Left lobe of liver (tissue), 2 donors: Measurements from ENCODE around the gene ZNF37A. TPM values are rescaled to one million over a fixed set of nuclear protein-coding genes. Genes with fewer than 3 reads are reported as not detected.
"Not testable (repeated sequence)": the region's sequence is repeated elsewhere in the genome, so short reads cannot be mapped to it uniquely, and the experiment has no call there.

Source experiments
- ATAC-seq: fragments of 200-7000 bp; cut with Tn5 transposase; one replicate; pipeline ENCODE4 v1.9.1; 2020; ENCODE audit warnings: mild to moderate bottlenecking, moderate library complexity
- DNase-seq: peaks from one replicate; pipeline ENCODE4 v3.0.0-alpha.2; 2020; ENCODE audit warnings: low spot score
- total RNA-seq: library from RNA; stranded (reverse); gene quantifications from one replicate; pipeline ENCODE4 v1.2.1, GENCODE V29; 2021
- donor health status: DM: no; HTN: no; CAD: no; lungs with moderate emphysema.
- donor health status: DM: no; HTN: yes; CAD: no.

ZNF37A gene
- total RNA-seq: 7.3 TPM

DNA sequence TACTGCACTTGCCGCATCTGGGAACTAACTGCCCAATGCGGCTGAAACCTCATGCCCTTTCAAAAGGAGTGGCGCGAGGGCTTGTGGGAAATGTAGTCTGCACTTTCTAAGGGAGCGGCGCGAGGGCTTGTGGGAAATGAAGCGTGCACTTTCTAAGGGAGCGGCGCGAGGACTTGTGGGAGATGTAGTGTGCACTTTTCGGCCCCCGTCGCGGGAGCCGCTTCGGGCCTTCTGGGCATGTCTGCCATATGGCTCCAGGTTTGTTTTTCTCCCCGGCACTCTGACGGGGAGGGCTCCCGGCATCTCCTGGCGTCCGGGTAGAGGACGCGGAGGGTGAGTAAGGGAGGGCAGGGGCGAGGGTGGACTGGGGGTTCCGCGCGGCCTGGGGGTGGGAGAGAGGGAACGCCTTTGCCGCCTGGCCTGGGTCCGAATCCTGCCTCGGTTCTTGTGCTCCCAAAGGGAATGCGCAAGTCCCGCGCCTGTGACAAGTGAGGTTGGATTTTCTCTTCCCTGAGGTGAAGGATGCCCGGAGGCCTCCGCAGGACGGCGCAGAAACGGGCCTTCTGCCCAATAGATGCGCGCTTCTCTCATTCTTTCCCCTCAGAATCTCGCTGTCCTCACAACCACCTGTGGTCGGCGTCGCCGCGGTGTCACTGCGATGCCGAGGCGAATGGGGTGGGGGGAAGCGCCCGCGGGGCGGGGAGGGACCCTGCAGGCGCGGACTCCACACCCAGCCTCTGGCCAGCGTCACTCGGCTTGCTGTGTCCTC lies at the start of gene ZNF37A:
Gene ZNF37A, plus strand, starts transcription at position 180 of the 769 bp plus-strand sequence. CDS start 2,281 bp downstream, outside the sequence.
- DNase-seq (peak; percentile 94), ATAC-seq (peak; percentile 97)

DNA sequence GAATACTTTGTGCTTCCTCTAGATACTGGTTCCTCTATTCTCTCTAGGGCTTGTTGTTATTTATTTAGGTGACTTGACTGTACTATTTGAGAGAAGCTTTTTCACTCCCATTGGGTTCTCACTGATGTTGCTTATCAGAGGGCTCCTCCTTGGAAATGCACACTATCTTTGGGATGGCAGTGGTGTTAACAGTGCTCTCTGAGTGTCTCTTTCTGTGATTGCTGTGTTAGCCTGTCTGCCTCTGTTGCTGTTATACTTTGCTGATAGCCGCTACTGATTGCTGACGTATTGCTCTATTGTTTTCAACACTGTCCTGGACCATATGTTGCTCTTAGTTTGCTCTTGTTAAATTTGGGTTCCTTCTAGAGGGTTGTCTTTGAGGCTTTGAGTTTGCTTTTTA lies 49.0 kb upstream of the ZNF37A start:
- ATAC-seq (no peak), DNase-seq (no peak)

DNA sequence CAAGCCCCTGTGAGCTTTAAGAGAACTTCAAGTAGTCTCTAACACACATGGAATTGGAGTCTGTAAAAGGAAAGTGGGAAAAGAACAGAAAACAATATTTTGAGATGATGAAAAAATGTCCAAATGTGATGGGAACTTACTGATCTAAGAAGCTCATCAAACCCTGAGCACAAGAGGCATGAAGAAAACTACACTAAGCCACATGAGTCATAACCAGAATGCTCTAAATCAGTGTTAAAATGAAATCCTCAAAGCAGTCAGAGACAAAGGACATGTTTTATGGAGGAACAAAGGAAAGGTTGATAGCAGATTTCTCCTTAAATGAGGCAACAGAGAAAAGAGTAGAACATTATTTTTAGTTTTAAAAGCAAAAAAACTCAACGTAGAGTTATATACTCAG lies 46.5 kb upstream of the ZNF37A start:
- ATAC-seq (no peak), DNase-seq (no peak)

DNA sequence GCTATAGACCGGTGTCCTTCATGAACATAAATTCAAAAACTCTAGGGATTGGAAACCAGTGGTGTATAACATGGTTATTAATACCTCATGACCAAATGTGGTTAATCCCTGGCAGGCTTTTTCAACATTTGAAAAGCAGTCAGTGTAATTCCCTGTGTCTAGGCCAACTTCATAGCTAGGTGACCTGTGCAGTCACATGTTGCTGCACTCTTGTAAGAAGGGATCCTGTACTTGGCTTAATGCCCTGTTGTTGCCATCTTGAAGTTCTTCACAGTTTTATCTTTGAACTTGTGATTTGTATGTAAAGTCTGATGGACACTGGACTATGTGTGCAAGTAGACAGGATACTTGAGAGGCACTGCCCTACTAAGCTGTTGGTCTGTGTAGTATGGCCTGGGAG lies 43.9 kb upstream of the ZNF37A start:
- DNase-seq (no peak), ATAC-seq (no peak)

GRCh38 chr10:38054361-38054797 lies 39.8 kb upstream of the ZNF37A start:
- ATAC-seq (no peak), DNase-seq (no peak)

DNA sequence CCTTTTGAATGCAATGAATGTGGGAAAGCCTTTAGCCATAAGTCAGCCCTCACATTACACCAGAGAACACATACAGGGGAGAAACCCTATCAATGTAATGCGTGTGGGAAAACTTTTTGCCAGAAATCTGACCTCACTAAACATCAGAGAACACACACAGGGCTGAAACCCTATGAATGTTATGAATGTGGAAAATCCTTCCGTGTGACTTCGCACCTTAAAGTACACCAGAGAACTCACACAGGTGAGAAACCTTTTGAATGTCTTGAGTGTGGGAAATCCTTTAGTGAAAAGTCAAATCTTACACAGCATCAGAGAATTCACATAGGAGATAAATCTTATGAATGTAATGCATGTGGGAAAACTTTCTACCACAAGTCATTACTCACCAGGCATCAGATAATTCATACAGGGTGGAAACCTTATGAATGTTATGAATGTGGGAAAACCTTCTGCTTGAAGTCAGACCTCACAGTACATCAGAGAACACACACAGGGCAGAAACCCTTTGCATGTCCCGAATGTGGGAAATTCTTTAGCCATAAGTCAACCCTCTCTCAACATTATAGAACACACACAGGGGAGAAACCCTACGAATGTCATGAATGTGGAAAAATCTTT lies 38.8 kb upstream of the ZNF37A start:
- ATAC-seq, DNase-seq: not testable (repeated sequence)

DNA sequence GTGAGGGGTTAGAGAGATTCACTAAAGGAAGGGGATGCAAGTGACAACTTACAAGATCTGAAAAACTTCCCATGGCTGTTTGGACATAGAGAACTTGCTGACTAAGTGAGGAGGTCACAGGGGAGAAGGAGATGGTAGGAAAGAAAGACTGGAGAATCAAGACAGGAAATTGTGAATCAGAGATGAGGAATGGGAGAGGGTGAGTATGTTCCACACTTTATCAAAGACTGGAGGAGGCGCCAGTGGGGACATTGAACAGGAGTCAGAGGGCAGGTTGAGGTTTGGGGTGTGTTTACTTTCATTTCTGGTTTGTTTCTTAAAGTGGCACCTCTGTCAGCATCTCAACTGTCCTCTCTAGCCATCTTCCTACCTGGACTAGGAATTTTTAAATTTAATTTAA lies 24.5 kb upstream of the ZNF37A start:
- ATAC-seq, DNase-seq: not testable (repeated sequence)

DNA sequence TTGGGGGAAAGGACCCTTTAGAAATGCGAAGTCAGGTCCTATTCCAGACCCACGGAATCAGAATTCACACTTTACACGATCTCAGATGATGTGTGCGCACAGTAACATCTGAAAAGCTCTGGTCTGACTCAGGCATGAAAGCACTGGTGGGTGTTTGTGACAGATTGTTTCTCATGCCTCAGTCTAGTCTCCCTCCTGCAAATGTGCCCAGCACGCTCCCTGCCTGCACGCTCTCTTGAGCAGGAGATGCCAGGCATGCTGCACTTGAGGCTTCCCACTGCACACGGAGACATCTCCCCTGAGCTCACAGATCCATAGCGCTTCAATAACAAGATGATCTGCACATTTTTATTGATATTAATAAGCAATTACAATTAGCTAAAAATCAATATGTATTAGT lies 23.6 kb upstream of the ZNF37A start:
- no peak for ATAC-seq

GRCh38 chr10:38072552-38072951 lies 21.6 kb upstream of the ZNF37A start:
- no peak for DNase-seq
- ATAC-seq: no peak

More for the DNA sequence above, 23.6 kb upstream of the ZNF37A start:
- no peak for DNase-seq

DNA sequence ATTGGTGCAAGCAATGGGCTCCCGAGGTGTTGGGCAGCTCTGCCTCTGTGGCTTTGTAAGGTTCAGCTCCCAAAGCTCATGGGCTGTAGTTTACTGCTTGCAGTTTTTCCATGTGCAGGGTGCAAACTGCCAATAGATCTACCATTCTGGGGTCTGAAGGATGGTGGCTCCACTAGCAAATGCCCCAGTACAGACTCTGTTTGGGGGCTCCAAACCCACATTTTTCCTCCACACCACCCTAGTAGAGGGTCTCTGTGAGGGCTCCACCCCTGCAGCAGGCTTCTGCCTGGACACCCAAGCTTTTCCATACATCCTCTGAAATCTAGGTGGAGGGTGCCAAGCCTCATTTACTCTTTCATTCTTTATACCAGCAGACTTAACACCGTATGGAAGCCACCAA lies 17.4 kb upstream of the ZNF37A start:
- ATAC-seq (no peak), DNase-seq (no peak)

DNA sequence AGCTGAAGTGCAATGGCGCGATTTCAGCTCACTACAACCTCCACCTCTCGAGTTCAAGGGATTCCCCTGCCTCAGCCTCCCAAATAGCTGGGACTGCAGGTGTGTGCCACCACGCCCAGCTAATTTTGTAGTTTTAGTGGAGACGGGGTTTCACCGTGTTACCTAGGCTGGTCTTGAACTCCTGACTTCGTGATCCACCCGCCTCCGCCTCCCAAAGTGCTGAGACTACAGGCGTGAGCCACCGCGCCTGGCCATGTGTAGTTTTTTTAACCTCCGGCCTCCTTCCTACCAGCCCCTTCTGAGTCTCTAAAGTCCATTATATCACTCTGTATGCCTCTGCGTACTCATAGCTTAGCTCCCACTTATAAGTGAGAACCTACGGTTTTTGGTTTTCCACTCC lies 819 bp upstream of the ZNF37A start:
- not testable (repeated sequence) for DNase-seq, ATAC-seq

DNA sequence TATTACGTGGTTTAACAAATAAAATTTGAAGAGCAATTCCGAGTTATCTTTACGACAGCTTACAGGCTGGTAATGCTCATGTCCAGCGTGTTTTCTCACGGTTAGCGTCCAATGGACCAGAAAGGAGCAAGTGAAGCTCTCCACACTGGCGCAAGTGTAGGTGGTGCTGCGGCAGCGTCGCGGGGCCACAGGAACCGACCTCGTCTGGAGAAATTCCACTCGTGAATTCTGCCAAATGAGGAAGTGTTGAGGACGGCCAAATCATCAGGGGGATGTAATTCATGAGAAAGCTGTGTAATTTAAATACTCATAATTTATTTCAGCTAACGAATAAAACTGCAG lies 350 bp upstream of the ZNF37A start:
- DNase-seq (no peak), ATAC-seq (peak; percentile 59)

- ATAC-seq (no peak), DNase-seq (no peak)
Observed at GRCh38 chr10:38094927-38095574, 914 bp downstream of the ZNF37A start.

DNA sequence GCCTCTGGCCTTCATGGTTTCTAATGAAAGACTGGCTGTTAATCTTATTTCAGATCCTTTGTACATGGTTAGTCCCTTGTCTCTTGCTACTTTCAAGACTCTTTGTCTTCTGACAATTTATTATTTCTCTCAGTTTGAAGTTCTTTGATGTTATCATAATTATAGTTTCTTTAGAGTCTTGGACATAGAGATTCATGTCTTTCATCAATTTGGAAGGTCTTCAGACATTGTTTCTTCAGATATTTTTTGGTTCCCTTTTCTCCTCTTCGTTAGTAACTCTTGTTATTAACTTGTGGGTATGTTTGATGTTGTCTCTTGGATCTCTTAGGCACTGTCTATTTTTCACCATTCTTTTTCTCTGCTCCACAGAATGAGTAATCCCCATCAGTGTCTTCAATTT lies 8.7 kb downstream of the ZNF37A start:
- DNase-seq: no peak
- ATAC-seq: no peak

- ATAC-seq (no peak), DNase-seq (no peak)
Observed at GRCh38 chr10:38103756-38104155, 9.6 kb downstream of the ZNF37A start.

DNA sequence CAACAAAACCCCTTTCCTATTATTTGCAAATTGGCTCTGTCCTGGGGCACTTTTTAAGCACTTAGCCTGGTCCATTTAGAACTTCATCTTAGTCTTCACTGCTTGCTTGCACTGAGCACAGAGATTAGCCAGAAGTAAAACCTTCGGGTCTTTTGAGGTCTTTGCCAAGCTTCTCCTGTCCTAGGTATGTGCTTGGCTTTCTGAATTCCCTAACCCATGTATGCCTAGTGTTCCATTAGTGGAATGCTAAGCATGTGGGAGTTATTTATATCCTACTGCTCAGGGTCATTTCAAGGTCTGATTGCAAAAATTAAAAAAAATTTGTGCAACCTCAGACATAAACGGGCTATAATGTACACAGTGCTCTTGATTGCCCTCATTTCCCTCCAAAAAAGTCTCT lies 18.0 kb downstream of the ZNF37A start:
- ATAC-seq (no peak), DNase-seq (no peak)

DNA sequence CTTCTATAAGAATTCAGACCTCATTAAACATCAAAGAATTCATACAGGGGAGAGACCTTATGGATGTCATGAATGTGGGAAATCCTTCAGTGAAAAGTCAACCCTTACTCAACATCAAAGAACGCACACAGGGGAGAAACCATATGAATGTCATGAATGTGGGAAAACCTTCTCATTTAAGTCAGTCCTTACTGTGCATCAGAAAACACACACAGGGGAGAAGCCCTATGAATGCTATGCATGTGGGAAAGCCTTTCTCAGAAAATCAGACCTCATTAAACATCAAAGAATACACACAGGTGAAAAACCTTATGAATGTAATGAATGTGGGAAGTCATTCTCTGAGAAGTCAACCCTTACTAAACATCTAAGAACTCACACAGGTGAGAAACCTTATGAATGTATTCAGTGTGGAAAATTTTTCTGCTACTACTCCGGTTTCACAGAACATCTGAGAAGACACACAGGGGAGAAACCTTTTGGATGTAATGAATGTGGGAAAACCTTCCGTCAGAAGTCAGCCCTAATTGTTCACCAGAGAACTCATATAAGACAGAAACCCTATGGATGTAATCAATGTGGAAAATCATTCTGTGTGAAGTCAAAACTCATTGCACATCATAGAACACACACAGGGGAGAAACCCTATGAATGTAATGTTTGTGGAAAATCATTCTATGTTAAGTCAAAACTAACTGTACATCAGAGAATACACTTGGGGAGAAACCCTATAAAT lies 24.1 kb downstream of the ZNF37A start:
- DNase-seq (no peak), ATAC-seq (no peak)

DNA sequence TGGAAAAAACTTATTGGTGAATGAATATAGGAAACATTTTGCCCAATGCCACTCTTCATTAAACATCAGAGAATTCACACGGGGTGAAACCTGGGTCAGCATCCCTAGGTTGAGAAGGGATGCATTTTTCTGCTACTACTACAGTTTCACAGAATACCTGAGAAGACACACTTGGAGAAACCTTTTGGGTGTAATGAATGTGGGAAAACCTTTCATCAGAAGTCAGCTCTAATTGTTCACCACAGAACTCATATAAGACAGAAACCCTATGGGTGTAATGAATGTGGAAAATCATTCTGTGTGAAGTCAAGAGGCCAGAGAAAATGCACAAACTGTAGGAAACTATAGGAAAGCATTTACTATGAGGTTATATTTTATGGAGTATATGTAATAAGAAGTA lies 24.9 kb downstream of the ZNF37A start:
- DNase-seq (no peak), ATAC-seq (no peak)

- no peak for ATAC-seq
- no peak for DNase-seq
Observed at GRCh38 chr10:38127812-38128211, 33.7 kb downstream of the ZNF37A start.

DNA sequence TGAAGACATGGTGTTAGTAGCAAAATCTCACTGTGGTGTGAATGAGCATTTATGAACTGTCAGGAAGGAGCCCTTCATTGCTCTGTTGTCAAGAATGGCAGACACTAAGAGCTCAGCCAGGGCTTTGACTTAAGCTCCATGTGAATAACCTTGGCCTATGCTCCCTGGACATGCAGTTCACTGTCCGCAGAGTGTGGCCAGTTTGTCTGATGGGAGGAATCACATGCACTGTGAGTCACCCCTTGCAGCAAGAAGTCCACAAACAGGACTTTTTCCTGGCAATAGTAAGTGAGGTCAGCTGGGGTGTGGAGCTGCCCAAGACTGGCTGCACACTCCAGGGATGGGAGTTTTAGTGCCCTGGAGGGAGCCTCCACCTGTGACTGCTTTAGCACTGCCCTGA lies 49.5 kb downstream of the ZNF37A start:
- ATAC-seq: no peak
- no peak for DNase-seq

DNA sequence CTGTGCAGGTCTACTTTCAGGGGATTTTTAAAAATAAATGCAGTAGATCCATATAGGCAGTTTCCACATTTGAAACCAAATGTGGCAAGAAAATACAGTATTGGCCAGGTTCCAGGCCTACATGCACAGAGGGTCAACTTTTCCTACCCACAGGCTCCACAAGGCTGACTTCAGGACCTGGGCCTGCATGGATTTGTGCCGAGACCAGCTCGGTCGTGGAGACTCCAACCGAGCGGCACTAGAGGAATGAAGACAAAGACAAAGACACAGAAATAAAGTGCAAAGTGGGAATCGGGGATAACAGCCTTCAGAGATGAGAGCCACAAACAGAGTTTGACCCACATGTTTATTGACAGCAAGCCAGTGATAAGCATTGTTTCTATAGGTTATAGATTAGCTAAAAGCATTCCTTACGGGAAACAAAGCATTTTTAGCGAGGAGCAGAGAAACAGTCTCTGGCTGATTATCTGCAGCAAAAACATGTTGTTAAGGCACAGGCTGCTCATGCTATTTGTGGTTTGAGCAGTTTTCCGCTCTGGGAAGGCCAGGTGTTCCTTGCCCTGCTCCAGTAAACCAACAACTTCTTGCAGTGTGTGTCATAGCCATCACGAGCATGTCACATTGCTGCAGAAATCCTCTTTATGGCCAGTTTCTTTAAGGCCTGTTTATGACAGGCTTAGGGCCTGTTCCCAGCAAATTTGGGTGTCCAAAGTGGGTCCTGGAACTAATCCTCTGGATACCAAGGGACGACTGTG lies 52.6 kb downstream of the ZNF37A start:
- ATAC-seq (no peak), DNase-seq (no peak)
